WTC11 (cell line): ENCODE results near the gene CPNE6. TPM values are rescaled to one million over a fixed set of nuclear protein-coding genes. Genes with fewer than 3 reads are reported as not detected.

Experiments
- ARID4B ChIP-seq: sonication (generic); formaldehyde crosslinking; IDR thresholded peaks from 2 replicates; pipeline ENCODE4 v1.8.0; 2023; ENCODE audit warnings: missing genetic modification reagents, mild to moderate bottlenecking, borderline replicate concordance
- CDX4 ChIP-seq: fragments of 250-450 bp; sonication (Bioruptor Pico); IDR thresholded peaks from 2 replicates; pipeline ENCODE4 v1.9.0; 2021; ENCODE audit warnings: moderate library complexity, mild to moderate bottlenecking, inconsistent platforms, borderline replicate concordance
- ZNF425 ChIP-seq: fragments of 250-450 bp; sonication (Bioruptor Pico); conservative IDR thresholded peaks from 2 replicates; pipeline ENCODE4 v1.9.0; 2021; ENCODE audit warnings: mild to moderate bottlenecking
- total RNA-seq: library from RNA; stranded (reverse); gene quantifications from 3 replicates; pipeline ENCODE4 v1.2.3, GENCODE V29; 2021

CPNE6 gene
- total RNA-seq, 1 experiment from 2014 or later = not detected

GRCh38 chr14:24127673-24128072 lies 56.3 kb downstream of the CPNE6 start (continued):
- TF ChIP-seq ARID4B (no peak), ZNF425 (CRISPR knock-in tag) (no peak), CDX4 (CRISPR knock-in tag) (no peak)

Other genes with a start within 250 kb of the CPNE6 start
- gene DHRS4, start 117.8 kb upstream of the CPNE6 start, total RNA-seq = 14.5 to 14.9 TPM (median 14.8 TPM) in 3 replicates
- 8.7 to 10.2 TPM (median 9.7 TPM) in 3 replicates for gene DHRS4L2, start 82.6 kb upstream of the CPNE6 start, total RNA-seq
- 10.6 to 13.0 TPM (median 11.4 TPM) in 3 replicates for gene CARMIL3, start 19.6 kb upstream of the CPNE6 start, total RNA-seq
- gene PCK2, start 22.7 kb downstream of the CPNE6 start, total RNA-seq = 51.2 to 67.0 TPM (median 59.2 TPM) in 3 replicates
- gene DCAF11, start 43.2 kb downstream of the CPNE6 start, total RNA-seq = 73.6 to 90.2 TPM (median 77.3 TPM) in 3 replicates
- gene NRL, start 43.4 kb downstream of the CPNE6 start, total RNA-seq = 1.3 to 2.3 TPM (median 1.6 TPM) in 3 replicates
- 0.25 to 0.39 TPM in 2 of 3 replicates, not detected in the other for gene FITM1, start 59.1 kb downstream of the CPNE6 start, total RNA-seq
- gene PSME1, start 64.6 kb downstream of the CPNE6 start, total RNA-seq = 76.8 to 99.1 TPM (median 98.8 TPM) in 3 replicates
- 41.3 to 47.9 TPM (median 44.4 TPM) in 3 replicates for gene EMC9, start 70.0 kb downstream of the CPNE6 start, total RNA-seq
- gene PSME2, start 75.0 kb downstream of the CPNE6 start, total RNA-seq = 103 to 112 TPM (median 103 TPM) in 3 replicates
- 63.0 to 86.2 TPM (median 68.4 TPM) in 3 replicates for gene RNF31, start 75.9 kb downstream of the CPNE6 start, total RNA-seq
- gene IRF9, start 89.7 kb downstream of the CPNE6 start, total RNA-seq = 15.6 to 16.2 TPM (median 15.7 TPM) in 3 replicates
- gene REC8, start 100.5 kb downstream of the CPNE6 start, total RNA-seq = 29.6 to 32.2 TPM (median 31.5 TPM) in 3 replicates
- gene IPO4, start 117.3 kb downstream of the CPNE6 start, total RNA-seq = 87.6 to 128 TPM (median 91.2 TPM) in 3 replicates
- 27.9 to 29.2 TPM (median 28.4 TPM) in 3 replicates for gene TM9SF1, start 123.9 kb downstream of the CPNE6 start, total RNA-seq
- gene TSSK4, start 134.1 kb downstream of the CPNE6 start, total RNA-seq = 0.13 to 0.16 TPM in 2 of 3 replicates, not detected in the other
- gene CHMP4A, start 141.9 kb downstream of the CPNE6 start, total RNA-seq = 32.7 to 38.5 TPM (median 36.5 TPM) in 3 replicates
- 12.6 to 18.4 TPM (median 16.9 TPM) in 3 replicates for gene MDP1, start 144.5 kb downstream of the CPNE6 start, total RNA-seq
- gene NEDD8, start 160.8 kb downstream of the CPNE6 start, total RNA-seq = 218 to 233 TPM (median 221 TPM) in 3 replicates
- 74.2 to 82.3 TPM (median 78.4 TPM) in 3 replicates for gene GMPR2, start 161.4 kb downstream of the CPNE6 start, total RNA-seq
- 32.2 to 39.8 TPM (median 35.7 TPM) in 3 replicates for gene TINF2, start 171.1 kb downstream of the CPNE6 start, total RNA-seq
- gene TGM1, start 191.6 kb downstream of the CPNE6 start, total RNA-seq = 2.5 to 5.2 TPM (median 4.4 TPM) in 3 replicates
- 22.3 to 28.1 TPM (median 27.1 TPM) in 3 replicates for gene RABGGTA, start 200.0 kb downstream of the CPNE6 start, total RNA-seq
- gene DHRS1, start 228.2 kb downstream of the CPNE6 start, total RNA-seq = 13.9 to 16.7 TPM (median 15.4 TPM) in 3 replicates
- 34.3 to 44.4 TPM (median 35.0 TPM) in 3 replicates for gene NOP9, start 228.3 kb downstream of the CPNE6 start, total RNA-seq
- 4.7 to 6.1 TPM (median 5.6 TPM) in 3 replicates for gene CIDEB, start 236.4 kb downstream of the CPNE6 start, total RNA-seq
- gene LTB4R2, start 238.6 kb downstream of the CPNE6 start, total RNA-seq = 9.1 to 12.9 TPM (median 9.8 TPM) in 3 replicates
- gene LTB4R, start 239.9 kb downstream of the CPNE6 start, total RNA-seq = 6.9 to 9.4 TPM (median 7.6 TPM) in 3 replicates